22Rv1 (cell line): ENCODE measurements around the gene FHL1.

Experiments
- H3K27ac ChIP-seq: fragments of 450-650 bp; 2 replicates; pipeline ENCODE4 v1.5.1; 2017
- ZFX ChIP-seq: fragments of 450-650 bp; IDR thresholded peaks from 2 replicates; pipeline ENCODE4 v1.6.1; 2017; ENCODE audit warnings: antibody characterized with exemption, borderline replicate concordance
- TF ChIP-seq, protein P1 (sequence below): fragments of 450-650 bp; IDR thresholded peaks from 2 replicates; pipeline ENCODE4 v1.5.1; 2017; ENCODE audit warnings: mild to moderate bottlenecking

The FHL1 gene

DNA sequence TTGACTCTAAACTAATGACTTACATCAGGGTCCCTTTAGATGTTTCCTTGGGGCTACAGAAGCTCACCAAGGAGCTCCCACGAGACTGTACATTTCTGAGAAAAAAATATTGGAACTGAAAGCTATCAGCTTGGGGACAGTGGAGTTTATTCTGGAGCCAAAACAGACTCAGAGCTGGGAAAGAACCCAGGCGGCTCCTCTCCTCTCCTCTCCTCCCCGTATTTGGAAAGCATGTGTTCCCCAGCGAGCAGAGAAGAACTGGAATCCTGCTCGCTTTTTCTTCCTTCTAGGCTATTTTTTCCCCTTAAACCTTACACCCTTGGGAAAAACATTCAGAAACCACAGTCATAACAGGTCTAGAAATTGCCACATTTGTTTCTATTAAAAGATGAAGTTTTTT, 108.2 kb downstream of the FHL1 start:
- no peak overlapping the region for H3K27ac ChIP-seq
- TF ChIP-seq ZFX: no peak
- TF ChIP-seq, protein P1, sequence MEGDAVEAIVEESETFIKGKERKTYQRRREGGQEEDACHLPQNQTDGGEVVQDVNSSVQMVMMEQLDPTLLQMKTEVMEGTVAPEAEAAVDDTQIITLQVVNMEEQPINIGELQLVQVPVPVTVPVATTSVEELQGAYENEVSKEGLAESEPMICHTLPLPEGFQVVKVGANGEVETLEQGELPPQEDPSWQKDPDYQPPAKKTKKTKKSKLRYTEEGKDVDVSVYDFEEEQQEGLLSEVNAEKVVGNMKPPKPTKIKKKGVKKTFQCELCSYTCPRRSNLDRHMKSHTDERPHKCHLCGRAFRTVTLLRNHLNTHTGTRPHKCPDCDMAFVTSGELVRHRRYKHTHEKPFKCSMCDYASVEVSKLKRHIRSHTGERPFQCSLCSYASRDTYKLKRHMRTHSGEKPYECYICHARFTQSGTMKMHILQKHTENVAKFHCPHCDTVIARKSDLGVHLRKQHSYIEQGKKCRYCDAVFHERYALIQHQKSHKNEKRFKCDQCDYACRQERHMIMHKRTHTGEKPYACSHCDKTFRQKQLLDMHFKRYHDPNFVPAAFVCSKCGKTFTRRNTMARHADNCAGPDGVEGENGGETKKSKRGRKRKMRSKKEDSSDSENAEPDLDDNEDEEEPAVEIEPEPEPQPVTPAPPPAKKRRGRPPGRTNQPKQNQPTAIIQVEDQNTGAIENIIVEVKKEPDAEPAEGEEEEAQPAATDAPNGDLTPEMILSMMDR: no peak

DNA sequence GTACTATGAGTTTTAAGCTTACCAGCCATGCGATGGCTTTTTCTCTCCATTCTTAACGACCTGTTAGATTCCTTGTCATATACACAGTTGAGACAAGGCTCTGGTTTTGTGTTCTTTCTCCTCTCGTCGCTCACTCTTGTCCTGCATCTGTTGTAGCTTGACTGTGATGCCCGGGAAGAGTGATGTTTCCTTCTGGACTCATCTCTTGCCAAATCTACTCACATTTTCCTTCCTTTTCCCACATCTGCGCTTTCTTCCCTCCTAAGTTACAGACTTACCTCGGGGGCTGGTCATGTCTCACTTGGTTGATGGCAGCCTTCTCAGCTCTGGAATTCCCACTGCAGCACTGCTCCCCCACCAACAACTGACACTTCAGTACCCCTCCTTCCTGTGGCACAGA, 108.7 kb downstream of the FHL1 start:
- no peak for TF ChIP-seq ZFX
- TF ChIP-seq, protein P1: no peak

DNA sequence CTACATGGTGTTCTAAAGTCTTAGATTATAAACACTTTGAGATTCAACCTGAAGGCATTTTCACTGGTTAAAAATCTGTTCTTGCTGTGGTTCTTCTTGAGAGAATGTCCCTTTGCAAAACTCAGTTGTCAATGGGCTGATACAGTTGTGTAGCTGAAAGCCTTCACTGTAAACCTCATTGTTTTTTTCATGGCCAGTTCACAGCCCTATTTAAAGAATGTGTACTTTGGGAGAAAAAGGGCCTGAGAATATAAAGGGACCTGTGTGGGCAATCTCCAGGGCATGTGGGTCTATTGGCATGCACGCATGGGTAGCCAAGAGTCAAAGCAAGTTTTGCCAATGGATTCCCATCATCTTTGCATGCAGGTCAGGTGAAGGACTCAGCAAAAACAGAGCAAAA, 111.6 kb downstream of the FHL1 start:
- H3K27ac ChIP-seq: no peak overlapping the region
- no peak for TF ChIP-seq ZFX
- TF ChIP-seq, protein P1: no peak

More for the DNA sequence above, 108.7 kb downstream of the FHL1 start:
- no peak overlapping the region for H3K27ac ChIP-seq

DNA sequence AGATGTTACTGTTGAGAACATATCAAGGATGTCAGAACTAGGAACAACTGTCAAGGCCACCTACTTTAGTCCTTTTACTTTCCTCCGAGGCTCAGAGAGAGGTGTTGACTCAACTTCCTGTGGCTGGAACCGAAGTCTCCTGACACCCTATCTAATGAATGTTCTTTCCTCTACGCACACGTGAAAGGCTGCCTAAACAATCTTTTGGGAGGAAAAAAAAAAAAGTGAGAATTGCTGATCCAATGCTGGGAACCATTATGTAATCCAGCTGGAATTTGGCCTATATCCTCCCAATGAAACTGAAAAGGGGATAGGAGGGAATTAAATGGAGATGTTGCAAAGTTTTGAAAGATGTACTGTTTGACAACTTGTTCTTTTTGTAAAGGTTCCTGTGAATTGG, 112.2 kb downstream of the FHL1 start:
- H3K27ac ChIP-seq: no peak overlapping the region
- no peak for TF ChIP-seq ZFX
- TF ChIP-seq, protein P1: no peak

DNA sequence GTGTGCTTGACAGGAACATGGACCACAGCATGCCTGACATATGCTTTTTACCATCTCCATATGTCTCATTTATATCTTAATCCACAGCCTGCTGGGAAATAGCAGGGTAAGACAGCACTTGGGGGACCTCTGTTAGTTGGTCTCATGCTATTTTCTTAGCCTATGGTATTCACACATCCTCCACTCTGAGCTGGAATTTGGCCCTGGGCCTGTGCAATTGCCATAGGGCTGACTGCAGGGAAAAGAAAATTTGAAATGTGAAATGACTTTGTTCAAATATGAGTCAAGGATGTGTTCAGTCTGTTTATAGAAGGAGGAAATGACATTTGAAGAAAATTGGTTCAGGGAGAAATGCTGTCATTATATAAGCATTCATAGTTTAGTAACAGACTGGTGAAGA, 113.4 kb downstream of the FHL1 start:
- TF ChIP-seq ZFX: no peak
- TF ChIP-seq, protein P1: no peak
- H3K27ac ChIP-seq: no peak overlapping the region
